HCT116 (cell line): ENCODE measurements around the gene DCTN2. TPM values are rescaled to one million over a fixed set of nuclear protein-coding genes. Genes with fewer than 3 reads are reported as not detected.

Experiments
- ATAC-seq: fragments of 200-7000 bp; cut with Tn5 transposase; 2 replicates; pipeline ENCODE4 v1.9.1; 2020; ENCODE audit warnings: mild to moderate bottlenecking, moderate library complexity
- BruUV-seq: library from RNA; stranded (reverse); fragments of 400-500 nt; replicated peaks from 2 replicates; lab custom pipeline; 2021; lab: Mats Ljungman, UMichigan
- CTCF ChIA-PET: fragments of 300-600 bp; sonication (Branson Sonifier 250); formaldehyde crosslinking; loops from one replicate; lab custom pipeline; 2021; ENCODE audit warnings: antibody characterized with exemption; lab: Charles Lee
- POLR2A ChIA-PET: fragments of 300-600, 350-600 bp; sonication (Branson Sonifier 250); formaldehyde crosslinking; loops from one replicate; lab custom pipeline; 2021; ENCODE audit warnings: antibody characterized with exemption; lab: Charles Lee
- RAD21 ChIA-PET, 2 experiments: fragments of 300-600 bp; sonication (Branson Sonifier 250); formaldehyde crosslinking; loops; one replicate each; lab custom pipeline; 2023; ENCODE audit warnings: low total read pairs in 2 of 2; ENCODE audit not compliant: uncharacterized antibody in 2 of 2, unreplicated experiment in 2 of 2, low non-redundant PET in 1 of 2; lab: Charles Lee
- DNase-seq: peaks from one replicate; pipeline ENCODE4 v3.0.0-alpha.2; 2010; ENCODE audit warnings: low read depth, low spot score
- H2AFZ ChIP-seq: fragments of 200-600 bp; shearing (Covaris generic), sonication (generic); 2 replicates; pipeline ENCODE4 v1.6.1; 2017; ENCODE audit warnings: low read depth, mixed run types, mixed read lengths, antibody characterized with exemption, low read length; ENCODE audit not compliant: poor library complexity, severe bottlenecking
- H3K27ac ChIP-seq: 2 replicates; pipeline ENCODE4 v1.5.1; 2012; ENCODE audit warnings: low read depth, low read length
- H3K27me3 ChIP-seq: fragments of 200-600 bp; sonication (generic); 2 replicates; pipeline ENCODE4 v1.6.1; 2016; ENCODE audit warnings: mixed run types, low read length, mixed read lengths; ENCODE audit not compliant: insufficient read depth
- H3K36me3 ChIP-seq, 2 experiments: fragments of 200-500 bp in 1 of 2; fragments of 200-600 bp in 1 of 2; sonication (Bioruptor generic) in 1 of 2; sonication (generic) in 1 of 2; 2 replicates each; pipeline versions ENCODE4 v1.5.1 to v1.6.1; 2014 to 2016; ENCODE audit warnings: low read length in 2 of 2, inconsistent platforms in 1 of 2, mixed read lengths in 1 of 2, mixed run types in 1 of 2; ENCODE audit not compliant: insufficient read depth in 2 of 2, control insufficient read depth in 1 of 2
- H3K4me1 ChIP-seq, 2 experiments: fragments of 200-600 bp in 1 of 2; sonication (generic) in 1 of 2; 2 replicates each; pipeline versions ENCODE4 v1.5.1 to v1.6.1; 2012 to 2017; ENCODE audit warnings: low read length in 2 of 2, inconsistent platforms in 1 of 2, mild to moderate bottlenecking in 1 of 2, mixed read lengths in 1 of 2, mixed run types in 1 of 2, moderate library complexity in 1 of 2; ENCODE audit not compliant: insufficient read depth in 2 of 2, control insufficient read depth in 1 of 2
- H3K4me2 ChIP-seq: fragments of 200-600 bp; sonication (generic); 2 replicates; pipeline ENCODE4 v1.6.1; 2017; ENCODE audit warnings: mixed run types, low read length, mixed read lengths
- H3K4me3 ChIP-seq, 2 experiments: fragments of 200-600 bp in 1 of 2; sonication (generic) in 1 of 2; replicated peaks in 1 of 2; 2 replicates each; pipeline ENCODE4 v1.5.1; 2011 to 2016; ENCODE audit warnings: low read length in 2 of 2, control low read depth in 1 of 2, low read depth in 1 of 2, mild to moderate bottlenecking in 1 of 2, mixed read lengths in 1 of 2, mixed run types in 1 of 2
- H3K79me2 ChIP-seq: fragments of 200-600 bp; sonication (generic); 2 replicates; pipeline ENCODE4 v1.6.1; 2017; ENCODE audit warnings: mild to moderate bottlenecking, mixed run types, low read length, moderate library complexity, mixed read lengths; ENCODE audit not compliant: insufficient read depth
- H3K9ac ChIP-seq: fragments of 200-600 bp; sonication (generic); 2 replicates; pipeline ENCODE4 v1.6.1; 2016; ENCODE audit warnings: low read length, mixed read lengths
- H3K9me2 ChIP-seq: fragments of 200-600 bp; sonication (generic), shearing (Covaris generic); 2 replicates; pipeline ENCODE4 v1.6.1; 2017; ENCODE audit warnings: mixed run types, mild to moderate bottlenecking, moderate library complexity; ENCODE audit not compliant: insufficient read depth
- H3K9me3 ChIP-seq, 2 experiments: fragments of 200-500 bp in 1 of 2; fragments of 200-600 bp in 1 of 2; sonication (Bioruptor generic) in 1 of 2; sonication (generic) in 1 of 2; 2 replicates each; pipeline ENCODE4 v1.6.1; 2014 to 2017; ENCODE audit warnings: low read length in 2 of 2, mixed read lengths in 2 of 2, inconsistent platforms in 1 of 2, low read depth in 1 of 2, mild to moderate bottlenecking in 1 of 2, mixed run types in 1 of 2, moderate library complexity in 1 of 2; ENCODE audit not compliant: control insufficient read depth in 1 of 2, insufficient read depth in 1 of 2
- H4K20me1 ChIP-seq: fragments of 200-600 bp; sonication (generic), shearing (Covaris generic); 2 replicates; pipeline ENCODE4 v1.6.1; 2017; ENCODE audit warnings: mixed run types, mild to moderate bottlenecking, moderate library complexity; ENCODE audit not compliant: insufficient read depth
- CBX3 ChIP-seq: IDR thresholded peaks from 2 replicates; pipeline ENCODE4 v1.6.1; 2012; ENCODE audit warnings: low read depth
- CEBPB ChIP-seq: IDR thresholded peaks from 2 replicates; pipeline ENCODE4 v1.6.1; 2012; ENCODE audit warnings: low read depth
- ELF1 ChIP-seq: IDR thresholded peaks from 2 replicates; pipeline ENCODE4 v1.6.1; 2012; ENCODE audit warnings: low read depth, borderline replicate concordance
- EZH2 ChIP-seq: fragments of 200-600 bp; sonication (generic); IDR thresholded peaks from 2 replicates; pipeline ENCODE4 v1.6.1; 2017; ENCODE audit warnings: antibody characterized with exemption, mixed run types
- JUND ChIP-seq: IDR thresholded peaks from 2 replicates; pipeline ENCODE4 v1.6.1; 2012
- POLR2AphosphoS5 ChIP-seq: IDR thresholded peaks from 2 replicates; pipeline ENCODE4 v1.6.1; 2011; ENCODE audit warnings: mild to moderate bottlenecking, low read depth, low read length, moderate library complexity
- SIN3A ChIP-seq: IDR thresholded peaks from 2 replicates; pipeline ENCODE4 v1.6.1; 2012; ENCODE audit warnings: low read depth
- SP1 ChIP-seq: IDR thresholded peaks from 2 replicates; pipeline ENCODE4 v1.6.1; 2012; ENCODE audit warnings: low read depth
- YY1 ChIP-seq: IDR thresholded peaks from 2 replicates; pipeline ENCODE4 v1.6.1; 2011; ENCODE audit warnings: low read length, low read depth, moderate library complexity, mild to moderate bottlenecking; ENCODE audit not compliant: insufficient replicate concordance; ENCODE audit errors: extremely low read depth
- ZBTB33 ChIP-seq: IDR thresholded peaks from 2 replicates; pipeline ENCODE4 v1.6.1; 2011; ENCODE audit warnings: mild to moderate bottlenecking, low read length, moderate library complexity; ENCODE audit not compliant: insufficient replicate concordance; ENCODE audit errors: extremely low read depth
- ZNF274 ChIP-seq: fragments of 200-500 bp; sonication (Bioruptor generic); IDR thresholded peaks from 2 replicates; pipeline ENCODE4 v1.6.1; 2014; ENCODE audit warnings: mild to moderate bottlenecking, low read depth, low read length, inconsistent platforms
- intact Hi-C: fragments of 100-400 bp; cut with micrococcal nuclease; formaldehyde crosslinking; loops from 2 replicates; pipeline ENCODE4 v1.10.0; 2022
- total RNA-seq: library from RNA; stranded (reverse); gene quantifications from one replicate; pipeline ENCODE4 v1.2.1, GENCODE V29; 2021; ENCODE audit not compliant: unreplicated experiment

The DCTN2 gene
- total RNA-seq, 1 experiment from 2014 or later: 95.9 TPM

GRCh38 chr12:57533108-57533507 lies 13.9 kb downstream of the DCTN2 start:
- TF ChIP-seq SP1 (no peak), ELF1 (no peak), EZH2 (no peak), CEBPB (no peak), POLR2AphosphoS5 (no peak), ZBTB33 (no peak), YY1 (no peak)
- intact Hi-C loops: no loop called here
- ATAC-seq (no peak), DNase-seq (no peak)
- Histone ChIP-seq H3K9me2 (no peaks in the 10 kb centered on the region), H3K4me1 (no peaks in the 10 kb centered on the region), H3K4me3 (no peak overlapping the region), H3K9ac (no peak overlapping the region), H3K27ac (no peak overlapping the region), H3K36me3 (peaks cover 33 to 39% of the 10 kb centered on the region in 2 experiments; a peak in 3 of 4 replicates), H3K9me3 (no peaks in the 10 kb centered on the region), H3K79me2 (no peaks in the 10 kb centered on the region), H4K20me1 (no peaks in the 10 kb centered on the region), H3K4me2 (no peak overlapping the region), H2AFZ (no peak overlapping the region), H3K27me3 (no peaks in the 10 kb centered on the region)
- CTCF ChIA-PET: no interaction called here
- POLR2A ChIA-PET: interaction anchor here (2.6 kb wide), 1 partner anchor 13 kb away, joined by 8 read pairs; the partner anchor contains the start of gene DCTN2
- RAD21 ChIA-PET: no interaction called here
- no TSS peak for BruUV-seq

- POLR2A ChIA-PET: interaction anchor here (0.8 to 2.6 kb wide), 3 partner anchors 11 to 45 kb away, joined by 3 to 8 read pairs (median 3); partner anchors contain the start of genes DCTN2 and DDIT3
- no peak for TF ChIP-seq YY1
- 0 out of 2 replicates have a peak, but pooled peaks have one; percentile 13 for TF ChIP-seq POLR2AphosphoS5
- no peak for TF ChIP-seq SP1
- TF ChIP-seq ELF1: no peak
- TF ChIP-seq CBX3: no peak
- no peak for TF ChIP-seq SIN3A
- no peak for TF ChIP-seq ZNF274
- TF ChIP-seq JUND: no peak
- RAD21 ChIA-PET: no interaction called here
- H3K27me3 ChIP-seq: no peaks in the 10 kb centered on the region
- no peak overlapping the region for H3K9ac ChIP-seq
- no peak overlapping the region for H3K27ac ChIP-seq
- H4K20me1 ChIP-seq: no peaks in the 10 kb centered on the region
- DNase-seq: no peak
- H3K9me3 ChIP-seq: no peaks in the 10 kb centered on the region
- no peaks in the 10 kb centered on the region for H3K4me1 ChIP-seq
- H3K36me3 ChIP-seq: peaks cover 42 to 44% of the 10 kb centered on the region in 2 experiments; a peak in 3 of 4 replicates
- no peaks in the 10 kb centered on the region for H3K79me2 ChIP-seq
- intact Hi-C loops: no loop called here
- BruUV-seq: no TSS peak
- CTCF ChIA-PET: no interaction called here
- H3K9me2 ChIP-seq: no peaks in the 10 kb centered on the region
- H3K4me2 ChIP-seq: no peak overlapping the region
- no peak overlapping the region for H2AFZ ChIP-seq
- H3K4me3 ChIP-seq: no peak overlapping the region
- ATAC-seq: 0 out of 2 replicates have a peak, but pooled peaks have one; percentile 5
Measured at GRCh38 chr12:57531836-57532235, 15.2 kb downstream of the DCTN2 start.
